ENCODE results near the gene EYS.
"Not testable (repeated sequence)": the region's sequence is repeated elsewhere in the genome, so short reads cannot be mapped to it uniquely, and the experiment has no call there.

EYS gene

GRCh38 chr6:65014006-65014405, 693.0 kb downstream of the EYS start:
- DNase-seq (ENCODE audit: low read depth): no peak
- TF ChIP-seq MAX (IDR thresholded peaks at IDR 0.05; ENCODE audit: low read depth, low read length) (no peak), CTCF (IDR thresholded peaks at IDR 0.05; ENCODE audit: low read depth, low read length) (no peak), POLR2A (IDR thresholded peaks at IDR 0.05; ENCODE audit: extremely low read depth, insufficient read length) (no peak), MYC (IDR thresholded peaks at IDR 0.05; ENCODE audit: low read depth, low read length) (no peak)
- H3K4me3 ChIP-seq (ENCODE audit: low read depth, low read length): no peak overlapping the region

GRCh38 chr6:65006788-65007187, 700.2 kb downstream of the EYS start:
- no peak for DNase-seq (ENCODE audit: low read depth)
- TF ChIP-seq MAX (IDR thresholded peaks at IDR 0.05; ENCODE audit: low read depth, low read length) (no peak), POLR2A (IDR thresholded peaks at IDR 0.05; ENCODE audit: extremely low read depth, insufficient read length) (no peak), CTCF (IDR thresholded peaks at IDR 0.05; ENCODE audit: low read depth, low read length) (no peak), MYC (IDR thresholded peaks at IDR 0.05; ENCODE audit: low read depth, low read length) (no peak)
- H3K4me3 ChIP-seq (ENCODE audit: low read depth, low read length): no peak overlapping the region

- H3K4me3 ChIP-seq (ENCODE audit: low read depth, low read length): no peak overlapping the region
- no peak for DNase-seq (ENCODE audit: low read depth)
- TF ChIP-seq CTCF (IDR thresholded peaks at IDR 0.05; ENCODE audit: low read depth, low read length): no peak
Observed at GRCh38 chr6:65004283-65004682, 702.7 kb downstream of the EYS start.

GRCh38 chr6:65002882-65003281, 704.1 kb downstream of the EYS start:
- H3K4me3 ChIP-seq (ENCODE audit: low read depth, low read length): not testable (repeated sequence)

GRCh38 chr6:65000815-65001214, 706.2 kb downstream of the EYS start:
- no peak for TF ChIP-seq CTCF (IDR thresholded peaks at IDR 0.05; ENCODE audit: low read depth, low read length)
- TF ChIP-seq MYC (IDR thresholded peaks at IDR 0.05; ENCODE audit: low read depth, low read length): no peak
- TF ChIP-seq POLR2A (IDR thresholded peaks at IDR 0.05; ENCODE audit: extremely low read depth, insufficient read length): no peak
- TF ChIP-seq MAX (IDR thresholded peaks at IDR 0.05; ENCODE audit: low read depth, low read length): no peak
- no peak for DNase-seq (ENCODE audit: low read depth)
- H3K4me3 ChIP-seq (ENCODE audit: low read depth, low read length): no peak overlapping the region

More at GRCh38 chr6:65002882-65003281, 704.1 kb downstream of the EYS start:
- DNase-seq (ENCODE audit: low read depth): not testable (repeated sequence)

GRCh38 chr6:64998204-64998603, 708.8 kb downstream of the EYS start:
- no peak overlapping the region for H3K4me3 ChIP-seq (ENCODE audit: low read depth, low read length)
- TF ChIP-seq MAX (IDR thresholded peaks at IDR 0.05; ENCODE audit: low read depth, low read length) (no peak), POLR2A (IDR thresholded peaks at IDR 0.05; ENCODE audit: extremely low read depth, insufficient read length) (no peak), MYC (IDR thresholded peaks at IDR 0.05; ENCODE audit: low read depth, low read length) (no peak), CTCF (IDR thresholded peaks at IDR 0.05; ENCODE audit: low read depth, low read length) (no peak)
- no peak for DNase-seq (ENCODE audit: low read depth)
